Mesenchymal stem cell (in vitro differentiated cells and primary cell): Measurements from ENCODE around the gene ACADM.

ENCODE experiments used
- DNase-seq: peaks from one replicate; pipeline ENCODE4 v3.0.0-alpha.2; 2013
- H2AFZ ChIP-seq: one replicate; pipeline ENCODE4 v1.6.1; 2013; ENCODE audit warnings: low read depth, mild to moderate bottlenecking, control low read depth, inconsistent platforms, low read length, moderate library complexity
- H2AK5ac ChIP-seq: 2 replicates; pipeline ENCODE4 v1.6.1; 2013; ENCODE audit warnings: low read length, moderate library complexity, mild to moderate bottlenecking, inconsistent platforms; ENCODE audit not compliant: severe bottlenecking
- H2BK120ac ChIP-seq: one replicate; pipeline ENCODE4 v1.6.1; 2013; ENCODE audit warnings: low read depth, mild to moderate bottlenecking, inconsistent platforms, low read length, moderate library complexity
- H2BK12ac ChIP-seq, 2 experiments: one replicate each; pipeline ENCODE4 v1.6.1; 2013; ENCODE audit warnings: inconsistent platforms in 2 of 2, low read length in 2 of 2, mild to moderate bottlenecking in 2 of 2, moderate library complexity in 2 of 2, control low read depth in 1 of 2
- H2BK15ac ChIP-seq: one replicate; pipeline ENCODE4 v1.6.1; 2013; ENCODE audit warnings: mild to moderate bottlenecking, low read depth, inconsistent platforms; ENCODE audit not compliant: poor library complexity, severe bottlenecking
- H2BK5ac ChIP-seq: 2 replicates; pipeline ENCODE4 v1.6.1; 2013; ENCODE audit warnings: low read depth, mild to moderate bottlenecking, low read length, control low read depth, inconsistent platforms; ENCODE audit not compliant: poor library complexity, severe bottlenecking
- H3K14ac ChIP-seq, 2 experiments: one replicate each; pipeline ENCODE4 v1.6.1; 2013; ENCODE audit warnings: inconsistent platforms in 2 of 2, low read length in 2 of 2, control low read depth in 1 of 2, mild to moderate bottlenecking in 1 of 2, moderate library complexity in 1 of 2
- H3K18ac ChIP-seq, 2 experiments: one replicate each; pipeline ENCODE4 v1.6.1; 2013; ENCODE audit warnings: inconsistent platforms in 2 of 2, low read length in 2 of 2, control low read depth in 1 of 2, low read depth in 1 of 2, mild to moderate bottlenecking in 1 of 2
- H3K23ac ChIP-seq, 2 experiments: one replicate each; pipeline ENCODE4 v1.6.1; 2013; ENCODE audit warnings: inconsistent platforms in 2 of 2, low read length in 2 of 2, mild to moderate bottlenecking in 2 of 2, moderate library complexity in 2 of 2, control low read depth in 1 of 2
- H3K27ac ChIP-seq: 2 replicates; pipeline ENCODE4 v1.5.1; 2013; ENCODE audit warnings: mild to moderate bottlenecking, moderate library complexity, low read length, control low read depth, inconsistent platforms; ENCODE audit not compliant: poor library complexity, severe bottlenecking
- H3K27me3 ChIP-seq, 2 experiments: 2 replicates each; pipeline versions ENCODE4 v1.6.1 to v1.7.0; 2013; ENCODE audit warnings: low read length in 2 of 2, mild to moderate bottlenecking in 2 of 2, moderate library complexity in 2 of 2, control low read depth in 1 of 2, inconsistent platforms in 1 of 2; ENCODE audit not compliant: control insufficient read depth in 1 of 2, insufficient read depth in 1 of 2
- H3K36me3 ChIP-seq, 2 experiments: 2 replicates each; pipeline versions ENCODE4 v1.6.1 to v1.7.0; 2013; ENCODE audit warnings: low read length in 2 of 2, control low read depth in 1 of 2, inconsistent platforms in 1 of 2, low read depth in 1 of 2, mild to moderate bottlenecking in 1 of 2; ENCODE audit not compliant: insufficient read depth in 2 of 2, control insufficient read depth in 1 of 2
- H3K4ac ChIP-seq, 2 experiments: one replicate each; pipeline ENCODE4 v1.6.1; 2013; ENCODE audit warnings: inconsistent platforms in 2 of 2, low read length in 2 of 2, mild to moderate bottlenecking in 2 of 2, moderate library complexity in 2 of 2, control low read depth in 1 of 2, low read depth in 1 of 2
- H3K4me1 ChIP-seq: 2 replicates; pipeline ENCODE4 v1.6.1; 2013; ENCODE audit warnings: low read depth, low read length, control low read depth; ENCODE audit not compliant: control insufficient read depth, insufficient read depth
- H3K4me2 ChIP-seq: 2 replicates; pipeline ENCODE4 v1.6.1; 2013; ENCODE audit warnings: low read length, mild to moderate bottlenecking, inconsistent platforms; ENCODE audit not compliant: poor library complexity, severe bottlenecking
- H3K4me3 ChIP-seq, 2 experiments: 2 replicates each; pipeline versions ENCODE4 v1.5.1 to v1.7.0; 2013; ENCODE audit warnings: low read length in 2 of 2, mild to moderate bottlenecking in 2 of 2, control low read depth in 1 of 2, low read depth in 1 of 2; ENCODE audit not compliant: insufficient read depth in 1 of 2
- H3K79me1 ChIP-seq: replicated peaks from 2 replicates; pipeline ENCODE4 v1.6.1; 2013; ENCODE audit warnings: mild to moderate bottlenecking, control low read depth, low read length, inconsistent platforms; ENCODE audit not compliant: poor library complexity, severe bottlenecking
- H3K9ac ChIP-seq: 2 replicates; pipeline ENCODE4 v1.7.0; 2013; ENCODE audit warnings: mild to moderate bottlenecking, low read length, moderate library complexity
- H3K9me3 ChIP-seq: 2 replicates; pipeline ENCODE4 v1.7.0; 2013; ENCODE audit warnings: mild to moderate bottlenecking, low read length; ENCODE audit not compliant: control insufficient read depth
- H4K8ac ChIP-seq: one replicate; pipeline ENCODE4 v1.6.1; 2013; ENCODE audit warnings: inconsistent platforms, mild to moderate bottlenecking, low read length, moderate library complexity
- H4K91ac ChIP-seq: one replicate; pipeline ENCODE4 v1.6.1; 2013; ENCODE audit warnings: mild to moderate bottlenecking, low read length, inconsistent platforms
- WGBS: methylation state at CpG from one replicate; pipeline ENCODE4 v1.1.7; 2013; ENCODE audit warnings: mixed read lengths; 5-methylcytosine and 5-hydroxymethylcytosine counted together

The ACADM gene

DNA sequence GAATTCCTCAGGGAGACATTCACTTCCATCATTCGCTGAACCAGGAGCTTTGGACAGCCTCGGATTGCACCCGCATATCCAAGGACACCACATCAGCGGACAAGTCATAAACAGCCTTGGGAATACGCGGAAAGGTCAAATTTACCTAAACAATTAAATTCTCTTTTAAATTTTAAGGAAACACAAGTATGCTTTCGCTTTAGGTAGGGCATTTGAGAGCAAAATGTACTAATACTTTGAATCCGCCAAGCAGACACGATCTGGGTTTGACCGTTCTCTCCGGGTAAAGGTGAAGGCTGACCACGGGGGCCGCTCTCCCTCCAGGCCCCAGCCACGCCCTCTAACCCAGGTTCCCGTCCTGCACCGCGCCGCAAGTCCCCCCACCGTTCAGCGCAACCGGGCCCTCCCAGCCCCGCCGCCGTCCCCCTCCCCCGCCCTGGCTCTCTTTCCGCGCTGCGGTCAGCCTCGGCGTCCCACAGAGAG is 479 bp upstream of the ACADM start:
- DNase-seq: peak; percentile 78
- Histone ChIP-seq H3K14ac (peak overlapping the region in 1 of 2 experiments; percentile 75), H2AK5ac (no peak overlapping the region), H3K27me3 (no peaks in the 10 kb centered on the region), H4K8ac (peak overlapping the region; percentile 88), H2BK5ac (peak overlapping the region; percentile 88), H2BK12ac (peak overlapping the region in 1 of 2 experiments; percentile 79), H3K4me3 (peak overlapping the region; percentile 79 to 95), H3K23ac (peak overlapping the region in 1 of 2 experiments; percentile 59), H3K79me1 (peaks cover 6% of the 10 kb centered on the region), H3K18ac (peak overlapping the region; percentile 96 to 99), H3K4me1 (peaks cover 5% of the 10 kb centered on the region), H3K36me3 (no peaks in the 10 kb centered on the region), H3K4ac (peak overlapping the region in 1 of 2 experiments; percentile 87), H3K27ac (peak overlapping the region; percentile 94), H2BK120ac (no peak overlapping the region), H3K9me3 (no peaks in the 10 kb centered on the region), H4K91ac (peak overlapping the region; percentile 88), H2AFZ (peak overlapping the region; percentile 97), H3K4me2 (peak overlapping the region; percentile 42), H2BK15ac (no peak overlapping the region), H3K9ac (peak overlapping the region; percentile 93)
- WGBS: 11% methylated on average over 8 of the region's 30 CpGs

DNA sequence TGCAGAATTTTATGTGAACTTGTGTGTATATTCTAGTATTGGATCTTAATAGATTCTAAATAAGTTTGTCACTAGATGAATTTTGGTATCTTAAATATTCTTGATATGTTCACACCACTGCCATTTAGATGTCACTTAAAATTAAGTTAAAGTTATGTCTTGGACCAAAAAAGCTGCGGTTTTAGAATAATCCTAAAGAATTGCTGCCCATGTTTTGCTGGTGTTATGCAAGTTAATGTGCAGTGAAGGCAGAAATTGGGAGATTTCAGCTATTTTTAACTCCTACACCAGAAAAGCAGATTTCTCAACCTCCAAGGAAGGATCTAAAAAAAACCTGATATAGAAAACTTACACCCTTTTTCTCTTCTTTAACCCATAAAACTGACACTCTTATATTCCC is 757 bp downstream of the ACADM start:
- Histone ChIP-seq H2BK5ac (no peak overlapping the region), H2BK12ac (no peak overlapping the region), H3K27ac (peak overlapping the region; percentile 4), H2AK5ac (no peak overlapping the region), H3K79me1 (peaks cover 12% of the 10 kb centered on the region), H3K9me3 (no peaks in the 10 kb centered on the region), H3K36me3 (no peaks in the 10 kb centered on the region), H3K4me2 (no peak overlapping the region), H3K4ac (no peak overlapping the region), H2BK120ac (no peak overlapping the region), H2AFZ (no peak overlapping the region), H3K27me3 (no peaks in the 10 kb centered on the region), H3K9ac (peak overlapping the region; percentile 93), H2BK15ac (no peak overlapping the region), H4K8ac (no peak overlapping the region), H3K23ac (no peak overlapping the region), H4K91ac (no peak overlapping the region), H3K14ac (no peak overlapping the region), H3K4me3 (peak overlapping the region in 1 of 2 experiments; percentile 95), H3K4me1 (peaks cover 5% of the 10 kb centered on the region), H3K18ac (no peak overlapping the region)
- WGBS: no CpG with 5 or more reads among the region's 1 CpG
- peak; percentile 24 for DNase-seq

DNA sequence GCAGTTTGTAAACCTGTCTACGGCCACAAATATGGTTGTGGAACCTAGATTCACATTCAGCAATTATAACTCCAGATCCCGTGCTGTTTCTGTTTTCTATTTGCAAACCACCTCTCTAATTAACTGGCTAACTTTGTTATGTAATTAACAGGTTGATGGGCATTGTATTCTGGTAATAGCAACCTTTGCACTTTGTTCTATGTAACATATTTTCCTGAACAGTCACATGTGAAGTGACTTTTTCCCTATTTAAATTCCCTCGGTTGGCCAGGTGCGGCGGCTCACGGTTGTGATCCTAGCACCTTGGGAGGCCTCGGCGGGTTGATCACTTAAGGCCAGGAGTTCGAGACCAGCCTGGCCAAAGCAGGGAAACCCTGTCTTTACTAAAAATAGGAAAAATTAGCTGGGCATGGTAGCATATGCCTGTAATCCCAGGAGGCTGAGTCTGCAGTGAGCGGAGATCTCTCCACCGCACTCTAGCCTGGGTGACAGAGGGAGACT is 1.4 kb downstream of the ACADM start:
- Histone ChIP-seq H2BK12ac (no peak overlapping the region), H3K27ac (no peak overlapping the region), H3K9me3 (no peaks in the 10 kb centered on the region), H3K4me1 (peaks cover 5% of the 10 kb centered on the region), H2BK15ac (no peak overlapping the region), H3K36me3 (no peaks in the 10 kb centered on the region), H3K79me1 (peaks cover 16% of the 10 kb centered on the region), H3K4me3 (peak overlapping the region in 1 of 2 experiments; percentile 95), H3K27me3 (no peaks in the 10 kb centered on the region), H4K91ac (no peak overlapping the region), H3K14ac (no peak overlapping the region), H2AK5ac (no peak overlapping the region), H3K4ac (no peak overlapping the region), H2AFZ (no peak overlapping the region), H3K18ac (no peak overlapping the region), H4K8ac (no peak overlapping the region), H3K9ac (peak overlapping the region; percentile 93), H2BK120ac (no peak overlapping the region), H3K4me2 (peak overlapping the region; percentile 55), H2BK5ac (no peak overlapping the region), H3K23ac (no peak overlapping the region)
- 76% methylated on average over 10 of the region's 11 CpGs for WGBS
- no peak for DNase-seq

DNA sequence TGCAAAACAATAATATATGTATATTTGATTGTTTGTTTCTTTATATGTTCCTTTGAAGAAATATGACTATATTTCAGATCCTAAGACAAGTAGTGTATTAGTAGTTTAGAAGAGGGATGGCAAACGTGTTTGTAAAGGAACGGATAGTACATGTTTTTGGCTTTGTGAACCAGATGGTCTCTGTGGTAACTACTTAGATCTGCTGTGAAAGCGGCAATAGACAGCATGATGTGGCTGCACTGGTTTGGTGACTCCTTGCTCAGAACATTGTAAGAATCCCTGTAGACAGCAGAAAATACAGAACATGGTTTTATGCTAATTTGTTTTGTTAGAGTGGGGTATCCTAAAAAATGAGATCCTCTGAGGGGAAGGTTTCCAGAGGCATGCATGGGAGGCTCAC is 3.1 kb downstream of the ACADM start:
- Histone ChIP-seq H4K8ac (no peak overlapping the region), H3K14ac (no peak overlapping the region), H2BK12ac (no peak overlapping the region), H2AK5ac (no peak overlapping the region), H4K91ac (no peak overlapping the region), H3K79me1 (peaks cover 20% of the 10 kb centered on the region), H2BK120ac (no peak overlapping the region), H3K9me3 (no peaks in the 10 kb centered on the region), H3K27me3 (no peaks in the 10 kb centered on the region), H2BK15ac (no peak overlapping the region), H3K36me3 (peaks cover 0 to 3% of the 10 kb centered on the region in 2 experiments), H2BK5ac (no peak overlapping the region), H2AFZ (no peak overlapping the region), H3K4me1 (peaks cover 8% of the 10 kb centered on the region), H3K23ac (no peak overlapping the region), H3K18ac (no peak overlapping the region), H3K4ac (no peak overlapping the region), H3K4me2 (no peak overlapping the region), H3K27ac (no peak overlapping the region), H3K4me3 (no peak overlapping the region), H3K9ac (no peak overlapping the region)
- DNase-seq: no peak
- WGBS: 96% methylated on average over 3 of the region's 3 CpGs
